COLO668 (cell line): ENCODE measurements around the gene SIX6.
"Not testable (repeated sequence)": the region's sequence is repeated elsewhere in the genome, so short reads cannot be mapped to it uniquely, and the experiment has no call there.

ENCODE experiments used
- DNase-seq: peaks from one replicate; lab custom pipeline; 2025; ENCODE audit not compliant: unreplicated experiment; lab: John Stamatoyannopoulos, UW

SIX6 gene

DNA sequence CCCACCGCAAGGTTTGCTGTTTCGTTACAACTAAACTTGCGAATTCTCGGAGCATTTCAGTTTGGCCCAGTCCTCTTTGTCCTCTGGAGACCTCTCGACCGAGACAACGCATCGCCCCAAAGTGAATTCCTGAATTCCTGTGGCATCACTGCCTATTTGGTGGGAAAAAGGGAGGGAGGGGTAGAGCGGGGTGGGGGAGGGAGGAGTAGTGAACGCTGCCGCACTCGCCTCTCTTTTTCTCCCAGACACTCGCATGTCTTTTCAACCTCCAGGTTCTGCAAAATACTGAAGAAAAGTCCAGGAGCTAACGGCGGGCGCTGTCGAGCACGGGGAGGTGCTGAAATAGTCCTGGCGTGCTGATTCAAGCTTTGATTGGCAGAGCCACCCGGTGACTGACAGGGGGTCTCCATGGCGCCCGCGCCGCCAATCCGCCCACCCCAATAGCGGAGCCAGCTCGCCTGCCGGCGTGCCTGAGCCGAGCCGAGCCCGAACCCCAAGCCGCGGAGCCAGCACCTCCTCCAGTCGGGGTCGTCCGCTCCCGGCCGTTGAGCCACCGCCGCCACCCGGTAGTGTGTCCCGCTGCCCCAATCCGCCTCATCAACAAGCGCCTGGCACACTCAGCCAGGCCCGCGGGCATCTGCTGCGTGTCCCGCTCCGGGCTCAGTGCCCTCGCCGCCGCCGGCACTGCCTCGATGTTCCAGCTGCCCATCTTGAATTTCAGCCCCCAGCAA, at the start of gene SIX6:
Gene SIX6 (plus strand): TSS at position 440 of the 731 bp plus-strand sequence. CDS start 253 bp downstream, at position 693.
- DNase-seq, result peak; percentile 76

DNA sequence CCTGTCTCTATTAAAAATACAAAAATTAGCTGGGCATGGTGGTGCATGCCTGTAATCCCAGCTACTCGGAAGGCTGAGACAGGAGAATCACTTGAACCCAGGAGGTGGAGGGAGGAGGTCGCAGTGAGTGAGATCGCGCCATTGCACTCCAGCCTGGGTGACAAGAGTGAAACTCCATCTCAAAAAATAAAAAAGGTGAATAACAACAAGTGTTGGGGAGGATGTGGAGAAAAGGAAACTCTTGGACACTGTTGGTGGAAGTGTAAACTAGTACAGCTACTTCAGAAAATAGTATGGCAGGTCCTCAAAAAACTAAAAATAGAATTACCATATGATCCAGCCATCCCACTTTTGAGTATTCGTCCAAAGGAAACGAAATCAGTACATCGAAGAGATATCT, 28.7 kb upstream of the SIX6 start:
- not testable (repeated sequence) for DNase-seq

DNA sequence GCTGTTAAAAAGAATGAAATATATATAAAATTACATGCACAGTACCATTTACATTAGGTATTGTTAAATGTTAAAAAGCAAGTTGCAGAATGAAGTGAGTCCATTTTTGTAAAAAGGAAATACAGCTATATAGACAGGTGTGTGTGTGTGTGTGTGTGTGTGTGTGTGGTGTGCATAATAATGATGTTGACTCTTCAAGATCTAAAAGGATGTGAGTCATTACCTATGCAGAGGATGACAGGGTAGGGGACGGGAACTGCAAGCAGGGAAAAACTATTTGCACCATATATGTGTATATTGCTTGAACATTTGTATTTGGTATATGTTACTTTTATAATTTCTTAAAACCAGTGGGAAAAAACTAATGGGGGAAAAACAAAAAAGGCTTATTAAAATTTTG, 26.2 kb upstream of the SIX6 start:
- peak; percentile 53 for DNase-seq

DNA sequence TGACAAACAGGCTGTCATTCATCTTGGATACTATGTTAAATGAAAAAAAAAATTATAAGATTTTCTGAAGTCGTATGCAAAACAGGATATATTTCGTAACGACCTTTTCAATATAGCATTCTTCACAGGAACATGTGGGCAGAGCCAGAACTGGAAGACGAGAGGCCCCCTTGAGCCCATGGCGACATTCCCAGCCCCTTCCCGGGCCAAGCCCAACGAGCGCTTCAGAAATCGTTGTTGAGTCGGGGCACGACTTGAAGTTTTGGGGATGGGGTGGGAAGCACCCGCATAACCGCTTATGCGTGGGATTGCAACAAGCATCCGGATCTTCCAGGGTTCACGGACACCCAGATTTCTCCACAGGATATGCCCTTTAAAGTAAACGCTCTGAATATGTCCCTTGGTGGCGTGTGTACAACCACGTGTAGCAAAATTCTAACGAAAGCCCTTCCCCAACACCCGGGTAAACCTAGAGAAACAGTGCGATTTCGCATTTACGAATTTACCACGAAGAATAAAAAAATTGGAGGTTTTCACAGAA, 23.8 kb upstream of the SIX6 start:
- DNase-seq, result no peak

DNA sequence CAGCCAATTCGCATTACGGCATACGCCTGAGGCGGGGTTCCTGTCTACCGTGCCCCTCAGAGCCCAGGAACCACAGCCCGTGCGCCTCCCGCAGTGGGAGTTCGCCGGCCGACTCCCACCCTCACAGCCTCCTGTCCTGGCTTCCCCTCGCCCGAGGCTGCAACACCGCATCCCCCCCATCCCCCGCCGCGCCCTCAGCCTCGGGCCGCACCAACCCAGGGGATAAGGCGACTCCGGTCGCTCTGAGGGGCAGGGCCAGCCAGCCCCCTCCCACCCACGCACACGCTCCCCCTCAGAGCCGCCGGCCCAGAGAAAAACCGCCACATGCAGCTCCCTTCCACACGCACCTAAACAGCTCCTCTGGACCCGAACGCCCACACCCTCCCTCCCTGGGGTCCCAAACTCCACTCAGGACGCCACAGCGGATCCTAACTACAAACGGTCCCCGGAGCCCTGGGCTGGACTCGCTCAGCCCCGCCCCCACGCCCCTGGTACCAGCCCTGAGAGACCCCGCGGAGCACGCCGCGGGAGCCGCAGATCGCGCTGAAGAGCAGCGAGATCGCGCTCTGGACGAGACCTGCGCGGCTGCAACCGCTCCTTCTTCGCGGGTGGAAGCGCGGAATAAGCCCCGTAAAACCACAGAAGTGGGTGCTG, 23.2 kb upstream of the SIX6 start, which contains the start of gene C14orf39:
Gene C14orf39 (minus strand): TSS at position 466 of the 654 bp plus-strand sequence. CDS start 985 bp downstream, outside the sequence.
- no peak for DNase-seq

DNA sequence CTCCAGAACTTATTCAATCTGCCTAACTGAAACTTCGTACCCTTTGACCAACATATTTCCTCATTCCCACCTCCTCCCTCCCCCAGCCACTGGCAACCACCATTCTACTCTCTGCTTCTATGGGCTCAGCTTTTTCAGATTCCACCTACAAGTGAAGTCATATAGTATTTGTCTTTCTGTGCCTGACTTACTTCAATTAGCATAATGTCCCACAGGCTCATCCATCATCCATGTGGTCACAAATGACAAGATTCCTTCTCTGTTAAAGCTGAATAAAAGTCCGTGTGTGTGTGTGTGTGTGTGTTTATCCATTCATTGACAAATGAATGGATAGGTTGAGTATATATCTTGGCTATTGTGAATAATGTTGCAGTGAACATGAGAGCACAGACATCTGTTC, 21.7 kb upstream of the SIX6 start:
- peak; percentile 67 for DNase-seq

DNA sequence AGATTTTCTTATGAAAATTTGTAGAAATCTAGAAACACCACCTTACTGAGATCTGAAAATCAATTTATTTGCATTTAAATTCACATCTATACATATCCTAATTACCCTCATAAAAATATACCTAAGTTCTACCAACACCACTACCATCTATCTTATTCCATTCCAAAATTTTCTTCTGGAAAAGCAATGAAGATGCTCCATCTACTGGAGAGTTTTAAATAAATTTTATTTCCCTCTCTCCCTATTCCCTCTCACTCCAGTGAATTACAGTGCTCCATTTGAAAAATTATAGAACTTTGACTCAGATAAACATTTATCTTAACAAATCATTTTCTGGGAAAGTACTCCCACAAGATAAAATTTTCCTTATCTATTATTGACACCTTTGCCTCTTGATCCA, 20.8 kb upstream of the SIX6 start:
- no peak for DNase-seq

DNA sequence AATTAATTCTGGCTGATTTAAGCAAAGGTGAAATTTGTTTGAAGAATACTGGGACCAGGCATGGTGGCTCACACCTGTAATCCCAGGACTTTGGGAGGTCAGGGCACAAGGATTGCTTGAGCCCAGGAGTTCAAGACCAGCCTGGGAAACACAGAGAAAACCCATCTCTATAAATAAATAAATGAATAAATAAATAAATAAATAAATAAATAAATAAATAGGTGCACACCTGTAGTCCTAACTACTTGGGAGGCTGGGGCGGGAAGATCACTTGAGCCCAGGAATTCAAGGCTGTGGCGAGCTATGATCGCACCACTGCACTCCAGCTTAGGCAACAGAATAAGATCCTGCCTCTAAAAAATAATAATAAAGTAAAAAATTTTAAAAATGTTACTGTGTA, 18.7 kb upstream of the SIX6 start:
- DNase-seq, result no peak

DNA sequence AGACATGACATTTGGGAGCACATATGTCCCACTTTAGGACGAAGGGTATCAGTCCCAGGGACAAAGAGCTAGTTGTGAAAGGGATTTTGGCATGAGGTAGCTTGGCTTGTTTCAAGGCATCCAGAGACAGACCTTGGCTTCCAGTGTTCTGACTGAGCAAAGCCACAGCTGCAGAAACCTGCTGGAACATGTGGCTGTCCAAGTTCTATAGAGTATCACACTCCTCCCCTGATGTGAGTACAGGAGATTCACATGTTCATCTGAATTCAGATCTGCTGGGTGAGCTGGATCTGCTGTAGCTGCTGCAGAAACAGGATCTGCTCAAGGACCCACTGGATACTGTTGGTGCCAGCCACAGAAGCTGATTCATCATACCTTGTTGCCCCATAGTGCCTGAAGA, 13.0 kb upstream of the SIX6 start:
- no peak for DNase-seq

DNA sequence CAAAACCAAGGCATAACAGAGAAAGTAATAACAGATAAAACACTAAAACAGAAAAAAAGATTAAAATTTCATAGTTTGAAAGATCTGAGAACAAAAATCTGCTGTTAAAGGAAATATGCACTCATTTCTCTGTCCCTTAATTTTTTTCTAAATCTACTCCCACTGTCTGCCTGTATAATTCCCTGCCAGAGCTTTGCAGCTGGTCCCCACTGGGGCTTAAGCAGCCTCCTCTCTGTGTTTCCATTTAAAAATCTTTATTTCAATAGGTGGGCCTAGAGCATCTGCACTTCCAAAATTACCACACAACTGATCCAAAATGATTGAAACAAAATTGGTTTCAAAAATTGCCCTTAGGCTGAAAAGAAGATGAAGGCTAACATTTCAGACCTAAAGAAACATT, 6.4 kb upstream of the SIX6 start:
- DNase-seq, result no peak

DNA sequence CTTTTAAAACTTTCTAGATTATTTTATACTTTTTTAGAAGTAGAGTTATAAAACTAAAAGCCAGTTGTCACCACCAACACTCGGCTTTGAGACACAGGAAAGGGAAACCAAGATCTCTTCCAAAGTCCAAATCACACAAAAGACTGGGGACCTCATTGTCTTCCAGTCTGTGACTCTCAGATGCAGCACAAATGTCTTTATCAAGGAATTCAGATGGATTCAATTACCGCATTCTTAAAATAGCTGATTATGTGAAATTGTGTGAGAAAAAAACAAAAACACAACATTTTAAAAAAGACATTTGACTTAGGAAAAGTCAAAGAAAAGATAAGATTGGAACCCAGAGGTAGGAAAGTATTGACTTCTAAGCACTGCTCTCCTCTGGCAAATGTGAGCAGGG, 3.5 kb upstream of the SIX6 start:
- no peak for DNase-seq

DNA sequence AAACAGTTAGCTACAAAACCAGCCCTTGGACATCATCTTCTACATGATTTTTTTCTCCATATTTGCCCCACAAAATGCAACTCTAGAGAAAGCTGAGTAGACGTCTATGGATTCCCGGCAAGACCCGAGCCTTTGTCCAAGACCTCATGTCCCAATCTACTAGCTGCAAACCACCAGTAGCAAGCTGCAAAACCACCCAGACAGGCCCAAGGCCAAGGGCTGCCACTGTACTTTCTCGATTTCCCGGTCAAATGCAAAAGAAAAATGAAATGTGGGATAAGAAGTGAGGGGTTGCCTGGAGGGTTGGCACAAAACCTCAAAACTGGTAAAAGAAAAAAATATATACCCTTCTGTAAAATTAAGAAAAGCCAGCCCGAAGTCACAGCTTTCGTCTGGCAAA, 2.9 kb upstream of the SIX6 start:
- no peak for DNase-seq

DNA sequence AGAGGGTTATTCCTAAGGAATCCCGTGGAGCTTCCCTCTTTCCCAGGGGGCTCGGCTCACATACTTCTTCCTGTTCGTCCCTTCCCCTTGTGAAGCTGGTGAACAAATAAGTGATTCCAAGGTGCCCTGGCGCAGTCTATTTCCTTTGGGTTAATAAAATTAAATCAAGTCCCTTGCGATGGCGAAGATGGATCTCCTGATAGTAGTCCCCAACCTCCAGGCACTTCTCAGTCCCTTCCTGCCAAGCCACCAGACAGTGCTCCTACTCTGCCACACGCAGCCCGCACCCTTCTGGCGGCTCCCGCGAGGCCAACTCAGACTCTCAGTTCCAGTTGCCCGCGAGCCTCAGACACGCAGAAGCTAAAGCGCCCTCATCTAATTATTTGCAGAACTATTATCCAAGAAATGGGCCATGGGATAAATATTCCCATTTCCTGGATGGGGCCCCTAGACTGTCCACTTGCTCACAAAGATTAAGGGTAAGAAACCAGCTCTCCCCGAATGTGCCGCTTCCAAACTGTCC, 2.4 kb upstream of the SIX6 start:
- DNase-seq, result no peak

DNA sequence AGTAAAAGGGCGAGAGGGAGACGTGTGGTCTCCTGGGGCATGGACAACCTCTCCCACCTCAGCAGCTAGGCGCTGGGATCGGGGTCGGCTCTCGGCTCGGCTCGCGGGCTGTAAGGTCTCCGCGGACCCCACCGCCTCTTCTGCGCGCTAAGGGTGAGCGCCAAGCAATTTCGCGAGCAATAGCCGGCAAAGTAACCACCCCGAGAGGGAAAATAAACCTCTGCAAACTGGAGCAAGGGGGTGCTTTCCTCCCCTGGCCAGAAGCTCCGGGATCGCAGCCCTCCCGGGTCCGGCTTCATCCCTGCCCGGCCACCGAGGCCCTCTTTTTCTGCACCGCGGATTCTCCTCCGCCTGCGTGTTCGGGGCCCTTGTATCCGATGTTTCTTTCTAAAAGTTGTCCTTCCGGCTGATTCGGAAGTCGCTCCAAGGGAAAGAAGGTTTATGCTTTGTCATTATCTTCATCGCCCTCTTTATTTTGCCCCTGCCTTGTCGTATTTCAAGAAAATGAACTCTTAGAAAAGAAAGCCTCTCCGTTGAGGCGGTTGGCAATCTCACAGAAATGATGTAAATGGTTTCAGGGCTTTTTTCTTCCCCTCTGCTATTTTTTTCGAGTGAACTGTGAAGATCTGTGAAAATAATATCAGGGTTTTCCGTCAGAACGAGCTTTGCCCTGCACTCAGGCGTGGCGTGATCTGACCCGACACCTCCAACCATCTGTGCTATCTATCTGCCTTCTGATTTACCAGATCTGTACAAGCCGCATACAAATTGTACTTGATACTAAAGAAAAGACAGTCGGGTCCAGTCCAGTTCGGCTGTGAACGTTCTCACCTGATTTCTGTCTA, 1.7 kb upstream of the SIX6 start:
- no peak for DNase-seq

DNA sequence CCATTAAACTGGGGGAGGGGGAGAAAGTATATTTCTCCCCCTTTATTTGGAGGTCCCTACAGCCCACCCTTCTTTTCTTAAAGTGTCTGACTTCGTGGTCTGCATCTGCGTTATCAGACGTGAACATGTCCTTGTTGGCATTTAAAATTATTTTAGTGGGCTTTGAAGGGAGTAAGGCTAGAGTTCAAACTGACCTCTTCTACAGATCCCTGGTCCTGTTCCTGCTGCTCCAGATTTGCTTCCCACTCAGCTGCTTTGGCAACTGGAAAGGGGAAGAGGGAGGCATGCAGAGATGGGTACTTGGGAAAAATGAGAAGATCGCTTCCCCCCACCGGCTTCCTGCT, 611 bp upstream of the SIX6 start:
- DNase-seq, result no peak

DNA sequence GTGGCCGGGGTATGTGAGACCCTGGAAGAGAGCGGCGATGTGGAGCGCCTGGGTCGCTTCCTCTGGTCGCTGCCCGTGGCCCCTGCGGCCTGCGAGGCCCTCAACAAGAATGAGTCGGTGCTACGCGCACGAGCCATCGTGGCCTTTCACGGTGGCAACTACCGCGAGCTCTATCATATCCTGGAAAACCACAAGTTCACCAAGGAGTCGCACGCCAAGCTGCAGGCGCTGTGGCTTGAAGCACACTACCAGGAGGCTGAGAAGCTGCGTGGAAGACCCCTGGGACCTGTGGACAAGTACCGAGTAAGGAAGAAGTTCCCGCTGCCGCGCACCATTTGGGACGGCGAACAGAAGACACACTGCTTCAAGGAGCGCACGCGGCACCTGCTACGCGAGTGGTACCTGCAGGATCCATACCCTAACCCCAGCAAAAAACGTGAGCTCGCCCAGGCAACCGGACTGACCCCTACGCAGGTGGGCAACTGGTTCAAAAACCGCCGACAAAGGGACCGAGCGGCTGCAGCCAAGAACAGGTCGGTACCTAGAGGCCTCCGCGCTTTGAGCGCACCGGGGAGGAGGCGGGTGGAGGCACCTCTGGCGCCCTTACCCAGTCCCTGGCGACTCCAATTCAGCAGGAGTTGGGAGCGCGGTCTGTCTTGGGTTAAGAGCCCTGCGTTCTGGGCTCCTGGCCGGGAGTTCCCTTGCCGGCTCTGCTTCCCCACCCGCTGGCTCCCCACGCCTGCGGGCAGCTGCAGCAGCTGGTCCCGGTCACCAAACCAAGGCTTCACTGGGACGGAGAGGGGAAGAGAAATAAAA, 700 bp downstream of the SIX6 start:
- DNase-seq, result peak; percentile 76

DNA sequence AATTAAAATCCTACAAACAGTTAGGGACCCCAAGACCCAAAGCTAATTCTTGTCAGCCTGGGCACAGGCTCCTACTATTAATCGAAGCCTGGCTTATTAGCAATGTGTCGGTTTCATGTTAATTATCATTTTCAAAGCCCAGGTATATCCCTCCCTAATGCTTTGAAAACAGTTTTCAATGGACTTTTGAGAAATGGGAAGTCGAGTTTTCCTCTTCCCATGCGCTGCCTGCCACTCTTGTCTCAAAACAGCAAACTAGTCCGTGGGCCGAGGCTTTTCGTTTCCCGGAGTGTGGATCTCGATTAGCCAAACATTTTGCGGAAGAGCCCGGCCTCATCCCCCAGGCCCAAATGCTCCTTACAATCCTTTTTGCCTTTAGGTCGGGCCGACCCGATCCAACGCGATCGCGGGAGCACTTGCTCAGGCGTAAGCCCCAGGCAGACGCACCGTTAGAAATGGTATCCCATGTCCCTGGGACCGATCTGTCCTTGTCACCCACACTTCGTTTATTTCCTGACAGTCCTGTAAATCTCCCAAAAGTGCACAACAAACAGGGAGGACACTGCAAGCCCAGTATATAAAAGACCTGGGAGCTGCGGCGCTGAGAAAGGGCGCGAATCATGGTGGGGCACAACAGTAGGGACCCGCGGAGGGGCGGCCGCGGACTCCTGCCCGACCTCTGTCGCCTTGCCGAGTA, 1.5 kb downstream of the SIX6 start:
- DNase-seq, result peak; percentile 42

DNA sequence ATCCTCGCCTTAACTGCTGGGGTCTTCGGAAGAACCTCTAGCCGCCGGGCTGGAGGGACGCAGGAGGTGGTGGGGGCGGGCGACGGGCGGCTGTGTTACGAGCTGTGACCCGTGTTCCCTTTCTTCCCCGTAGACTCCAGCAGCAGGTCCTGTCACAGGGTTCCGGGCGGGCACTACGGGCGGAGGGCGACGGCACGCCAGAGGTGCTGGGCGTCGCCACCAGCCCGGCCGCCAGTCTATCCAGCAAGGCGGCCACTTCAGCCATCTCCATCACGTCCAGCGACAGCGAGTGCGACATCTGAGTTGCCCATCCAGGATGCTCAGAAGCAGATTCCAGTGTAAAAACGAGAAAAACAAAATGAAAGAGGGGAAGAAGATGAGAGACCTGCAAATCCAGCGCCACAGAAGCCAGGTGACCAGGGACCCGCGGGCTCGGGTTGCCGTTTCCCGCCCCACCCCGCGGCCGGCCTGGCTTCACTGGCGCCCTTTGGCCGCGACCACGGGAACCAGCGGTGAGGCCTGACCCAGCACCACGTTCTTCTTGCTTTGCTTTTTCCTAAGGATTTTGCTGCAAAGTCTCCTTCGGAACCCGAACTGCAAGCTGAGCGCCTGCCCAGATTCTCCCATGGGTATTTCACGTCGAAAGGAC, 2.1 kb downstream of the SIX6 start:
- DNase-seq, result peak; percentile 42

DNA sequence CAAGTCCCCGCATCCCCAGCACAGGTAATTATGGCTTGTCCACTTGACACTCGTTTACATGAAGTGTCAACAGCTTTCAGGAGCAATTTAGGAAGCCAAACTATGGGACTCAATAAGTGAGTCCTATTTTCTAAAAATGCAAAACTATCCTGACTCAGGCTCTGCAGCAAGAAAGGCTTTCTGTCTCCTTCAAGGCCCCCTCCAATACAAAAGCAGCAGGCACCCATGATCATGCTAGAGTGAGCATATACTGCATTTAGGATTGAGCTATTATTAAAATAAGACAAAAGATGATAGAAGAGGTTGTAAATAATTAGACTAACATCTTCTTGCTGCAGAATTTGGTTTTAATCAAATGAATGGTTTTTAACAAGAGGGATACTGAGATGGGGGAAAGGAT, 3.2 kb downstream of the SIX6 start:
- DNase-seq, result no peak
